HG03460 (cell line): ENCODE measurements around the gene GTF2IRD1.

Source experiments
- ATAC-seq: cut with Tn5 transposase; IDR thresholded peaks from one replicate; pipeline ENCODE4 v1.9.1; 2021; ENCODE audit not compliant: unreplicated experiment

GTF2IRD1 gene

DNA sequence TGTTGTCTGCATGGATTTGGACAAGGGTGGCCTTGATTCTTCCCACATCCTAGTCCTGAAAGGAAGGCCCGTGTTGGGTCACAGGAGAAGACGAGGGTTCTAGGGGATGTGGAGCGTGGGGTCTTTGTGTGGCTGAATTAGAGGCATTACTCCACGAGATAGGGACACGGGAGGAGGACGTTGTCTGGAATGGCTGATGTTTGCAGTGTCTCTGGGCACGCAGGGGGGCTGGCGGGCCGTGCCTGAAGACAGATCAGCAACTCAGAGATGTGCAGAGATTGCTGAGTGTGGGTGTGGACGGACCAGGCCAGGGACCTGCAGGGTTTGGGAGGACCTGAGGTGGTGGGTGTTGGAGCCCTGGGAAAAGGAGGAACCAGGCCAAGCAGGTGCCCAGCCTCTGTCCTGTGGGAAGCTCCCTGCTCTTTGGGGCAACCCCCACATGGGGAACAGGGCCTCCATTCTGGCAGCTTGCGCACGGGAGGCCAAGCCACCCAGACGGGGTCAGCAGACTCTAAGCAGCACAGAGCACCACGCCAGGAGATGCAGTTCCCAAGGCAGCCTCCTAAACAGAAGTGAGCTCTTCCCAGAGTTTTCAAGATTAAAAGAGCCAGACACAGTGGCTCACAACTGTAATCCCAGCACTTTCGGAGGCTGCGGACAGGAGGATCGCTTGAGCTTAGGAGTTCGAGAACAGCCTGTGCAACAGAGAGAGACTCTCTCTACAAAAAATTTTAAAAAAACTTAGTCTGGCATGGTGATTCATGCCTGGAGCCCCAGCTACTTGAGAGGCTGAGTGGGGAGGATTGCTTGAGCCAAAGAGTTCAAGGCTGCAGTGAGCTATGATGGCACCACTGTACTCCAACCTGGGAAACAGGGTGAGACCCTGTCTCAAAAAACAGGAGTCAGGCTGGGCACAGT lies 132.8 kb downstream of the GTF2IRD1 start:
- no peak for ATAC-seq

DNA sequence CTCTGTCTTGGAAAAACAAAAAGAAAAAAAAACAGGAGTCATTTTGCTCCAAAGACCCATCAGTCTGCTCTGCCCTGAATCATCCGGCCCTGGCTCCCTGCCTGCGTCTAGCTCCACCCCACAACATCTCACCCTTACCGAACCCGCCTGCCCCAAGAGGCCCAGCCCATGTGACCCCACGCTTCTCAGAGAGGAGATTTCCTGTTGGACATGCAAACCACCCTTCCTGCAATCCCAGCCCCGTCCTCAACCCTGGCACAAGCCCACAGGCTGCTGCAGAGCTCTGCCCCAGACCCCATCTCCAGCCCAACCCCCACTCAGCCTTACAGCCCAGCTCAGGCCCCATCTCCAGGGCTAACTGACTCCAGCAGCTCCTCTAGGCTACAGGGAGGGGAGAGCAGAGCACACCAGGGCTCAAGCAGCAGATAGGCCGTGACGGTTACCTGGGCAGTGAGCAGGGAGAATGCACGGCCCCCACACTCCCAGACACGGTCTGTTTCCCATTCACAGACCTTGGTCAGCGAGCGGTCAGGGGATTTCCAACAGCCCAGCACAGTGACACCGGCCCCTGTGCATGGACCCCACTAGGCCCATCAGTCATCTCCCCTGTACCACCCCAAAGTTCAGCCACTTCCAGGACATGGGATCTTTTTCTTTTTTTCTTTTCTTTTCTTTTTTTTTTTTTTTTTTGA lies 133.9 kb downstream of the GTF2IRD1 start:
- peak; percentile 77 for ATAC-seq

DNA sequence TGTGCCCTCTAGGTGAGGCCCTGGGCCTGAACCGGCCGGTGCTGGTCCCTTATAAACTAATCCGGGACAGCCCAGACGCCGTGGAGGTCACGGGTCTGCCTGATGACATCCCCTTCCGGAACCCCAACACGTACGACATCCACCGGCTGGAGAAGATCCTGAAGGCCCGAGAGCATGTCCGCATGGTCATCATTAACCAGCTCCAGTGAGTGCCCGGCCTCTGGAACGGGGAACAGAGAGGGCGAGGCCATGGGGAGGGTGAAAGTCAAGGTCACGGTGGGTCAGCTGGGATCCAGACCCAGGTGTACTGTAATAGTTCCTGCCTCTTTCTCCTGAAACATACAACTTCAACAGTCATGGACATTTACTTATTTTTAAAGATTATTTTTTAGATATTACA lies 137.1 kb downstream of the GTF2IRD1 start:
- no peak for ATAC-seq

- no peak for ATAC-seq
Observed at GRCh38 chr7:74598558-74598957, 144.9 kb downstream of the GTF2IRD1 start.

GRCh38 chr7:74599244-74599643 lies 145.5 kb downstream of the GTF2IRD1 start:
- peak; percentile 54 for ATAC-seq

DNA sequence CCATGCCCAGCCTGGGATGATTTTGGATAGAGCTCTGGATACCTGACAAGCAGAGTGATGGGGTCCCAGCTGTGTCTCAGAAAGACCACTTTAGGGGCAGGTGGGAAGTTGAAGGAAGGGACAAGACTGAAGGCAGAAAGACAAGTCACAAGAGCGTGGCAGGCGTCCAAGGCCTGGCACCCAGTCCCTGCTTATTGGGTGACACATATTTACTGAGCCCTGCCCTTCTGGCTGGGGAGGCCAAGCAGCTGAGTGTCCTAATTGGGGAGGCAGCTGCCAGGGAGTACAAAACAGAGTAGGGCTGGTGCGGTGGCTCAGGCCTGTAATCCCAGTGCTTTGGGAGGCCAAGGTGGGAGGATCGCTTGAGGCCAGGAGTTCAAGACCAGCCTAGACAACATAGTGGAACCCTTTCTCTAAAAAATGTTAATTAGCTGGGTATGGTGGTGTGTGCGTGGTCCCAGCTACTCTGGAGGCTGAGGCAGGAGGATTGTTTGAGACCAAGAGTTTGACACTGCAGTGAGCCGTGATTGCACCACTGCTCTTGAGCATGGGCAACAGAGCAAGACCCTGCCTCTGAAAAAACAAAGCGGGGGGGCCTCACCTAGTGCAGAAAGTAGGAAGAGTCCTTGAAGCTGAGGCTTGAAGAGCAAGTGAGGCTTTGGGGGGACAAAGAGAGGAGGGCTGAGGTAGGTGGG lies 150.8 kb downstream of the GTF2IRD1 start:
- ATAC-seq = no peak

GRCh38 chr7:74606101-74606908 lies 152.6 kb downstream of the GTF2IRD1 start:
- ATAC-seq = no peak

- ATAC-seq = no peak
Observed at GRCh38 chr7:74606909-74607510, 153.3 kb downstream of the GTF2IRD1 start.

GRCh38 chr7:74612015-74612829 lies 158.5 kb downstream of the GTF2IRD1 start:
- ATAC-seq = no peak

- no peak for ATAC-seq
Observed at GRCh38 chr7:74615933-74616780, 162.5 kb downstream of the GTF2IRD1 start.

DNA sequence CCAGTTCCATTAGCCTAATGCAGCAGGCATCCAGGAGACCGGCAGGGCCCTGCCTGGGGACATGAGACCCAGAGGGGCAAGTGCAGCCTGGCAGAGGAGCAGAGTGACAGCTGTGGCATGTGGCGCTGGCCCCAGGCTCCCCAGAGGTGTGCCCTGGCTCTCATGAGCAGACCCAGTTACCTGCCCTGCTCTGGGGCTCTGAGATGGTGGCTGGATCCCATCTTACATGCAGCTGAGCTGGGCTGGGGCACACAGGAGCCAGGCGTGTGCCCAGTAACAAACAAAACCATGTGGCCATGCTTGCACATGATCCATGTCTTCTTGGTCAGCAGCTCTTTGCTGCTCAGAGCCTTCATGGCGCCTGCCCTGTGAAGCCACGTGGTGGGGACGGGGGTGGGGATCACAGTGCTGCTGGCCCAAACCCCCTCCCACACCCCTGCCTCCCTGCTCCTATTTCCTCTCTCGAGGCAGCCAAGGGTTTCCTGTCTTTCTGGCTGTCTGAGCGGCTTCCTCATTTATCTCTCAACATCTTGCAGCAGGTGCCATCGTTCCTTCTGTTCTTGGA lies 163.6 kb downstream of the GTF2IRD1 start:
- no peak for ATAC-seq

- no peak for ATAC-seq
Observed at GRCh38 chr7:74619235-74619860, 165.6 kb downstream of the GTF2IRD1 start.

DNA sequence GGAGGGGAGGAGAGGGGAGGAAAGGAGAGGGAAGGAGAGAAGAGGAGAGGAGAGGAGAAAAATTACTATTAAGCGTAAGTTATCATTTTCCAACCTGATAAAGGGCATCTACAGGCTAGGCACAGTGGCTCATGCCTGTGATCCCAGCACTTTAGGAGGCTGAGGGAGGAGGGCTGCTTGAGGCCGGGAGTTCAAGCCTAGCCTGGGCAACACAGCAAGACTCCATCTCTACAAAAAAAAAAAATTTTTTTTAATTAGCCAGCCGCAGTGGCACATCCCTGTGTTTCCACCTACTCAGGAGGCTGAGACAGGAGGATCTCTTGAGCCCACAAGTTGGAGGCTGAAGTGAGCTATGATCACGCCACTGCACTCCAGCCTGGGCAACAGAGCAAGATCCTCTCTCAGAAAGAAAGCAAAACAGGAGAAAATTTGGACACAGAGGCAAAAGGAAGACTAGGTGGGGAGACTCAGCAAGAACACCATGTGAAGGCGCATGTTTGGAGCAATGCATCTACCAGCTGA lies 168.6 kb downstream of the GTF2IRD1 start:
- ATAC-seq = no peak

- ATAC-seq = no peak
Observed at GRCh38 chr7:74623135-74623534, 169.4 kb downstream of the GTF2IRD1 start.

- ATAC-seq = no peak
Observed at GRCh38 chr7:74625446-74625845, 171.7 kb downstream of the GTF2IRD1 start.

DNA sequence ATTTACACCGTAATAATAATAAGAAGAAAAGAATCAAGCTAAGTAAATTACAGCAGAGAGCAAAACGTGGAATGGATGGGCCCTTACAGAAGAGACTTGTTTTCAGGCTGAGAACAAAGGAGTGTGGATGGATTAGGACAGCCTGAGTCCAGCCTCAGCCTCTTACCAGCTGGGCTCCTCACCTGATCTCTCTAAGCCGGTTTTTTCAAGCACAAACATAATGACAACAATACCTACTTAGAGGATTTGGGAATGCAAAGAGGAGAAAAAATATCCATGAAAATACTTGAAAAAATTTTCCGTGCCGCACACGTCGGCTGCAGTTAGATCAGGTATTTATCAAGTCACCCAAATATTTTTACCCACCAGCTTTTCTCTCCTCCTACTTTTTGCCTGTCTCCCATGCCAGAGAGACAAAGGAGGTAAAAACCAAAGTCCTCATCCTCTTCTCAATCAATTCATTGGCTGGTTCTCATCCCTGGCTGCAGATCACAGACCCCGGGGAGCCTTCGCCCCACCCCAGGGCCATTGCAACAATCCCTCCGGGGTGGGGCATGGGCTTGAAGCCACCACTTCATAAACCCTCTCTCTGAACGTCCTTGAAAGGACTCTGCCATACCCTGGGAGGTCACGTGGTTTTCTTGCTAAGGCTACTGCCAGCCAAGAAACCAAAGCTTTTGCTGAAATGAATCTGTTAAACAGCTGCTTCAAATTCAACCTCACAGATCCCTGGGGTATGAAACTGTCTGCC lies 174.1 kb downstream of the GTF2IRD1 start:
- no peak for ATAC-seq

GRCh38 chr7:74632505-74632904 lies 178.8 kb downstream of the GTF2IRD1 start:
- ATAC-seq = no peak
